PC-3 (cell line): Measurements from ENCODE around the gene RHOT2. TPM values are rescaled to one million over a fixed set of nuclear protein-coding genes. Genes with fewer than 3 reads are reported as not detected.

Source experiments
- ATAC-seq: fragments of 200-7000 bp; cut with Tn5 transposase; 2 replicates; pipeline ENCODE4 v1.9.1; 2020; ENCODE audit warnings: mild to moderate bottlenecking, moderate library complexity
- BruUV-seq: library from RNA; stranded (reverse); fragments of 400-500 nt; replicated peaks from 2 replicates; lab custom pipeline; 2021; lab: Mats Ljungman, UMichigan
- CTCF ChIA-PET: fragments of 300-600 bp; sonication (Branson Sonifier 250); formaldehyde crosslinking; loops from one replicate; lab custom pipeline; 2022; ENCODE audit warnings: antibody characterized with exemption; lab: Charles Lee
- POLR2A ChIA-PET: fragments of 300-600 bp; sonication (Branson Sonifier 250); formaldehyde crosslinking; loops from one replicate; lab custom pipeline; 2022; ENCODE audit warnings: antibody characterized with exemption; ENCODE audit not compliant: unreplicated experiment; lab: Charles Lee
- DNase-seq: peaks from one replicate; pipeline ENCODE4 v3.0.0-alpha.2; 2015
- H2AFZ ChIP-seq: fragments of 300-600 bp; sonication (generic); 2 replicates; pipeline ENCODE4 v1.6.0; 2016; ENCODE audit warnings: antibody characterized with exemption, low read length
- H3F3A ChIP-seq: fragments of 300-600 bp; sonication (generic); one replicate; pipeline ENCODE4 v1.6.0; 2017; ENCODE audit warnings: antibody characterized with exemption, low read length, control low read depth, mild to moderate bottlenecking; ENCODE audit not compliant: unreplicated experiment
- H3K27ac ChIP-seq: fragments of 300-600 bp; sonication (generic); 2 replicates; pipeline ENCODE4 v1.5.1; 2016; ENCODE audit warnings: mild to moderate bottlenecking, low read length
- H3K27me3 ChIP-seq: fragments of 300-600 bp; sonication (generic); 2 replicates; pipeline ENCODE4 v1.6.1; 2016; ENCODE audit warnings: low read length, mixed read lengths
- H3K36me3 ChIP-seq: fragments of 300-600 bp; sonication (generic); 2 replicates; pipeline ENCODE4 v1.6.1; 2016; ENCODE audit warnings: low read depth, mixed run types, low read length, mixed read lengths
- H3K4me1 ChIP-seq: fragments of 300-600 bp; sonication (generic); 2 replicates; pipeline ENCODE4 v1.5.1; 2016; ENCODE audit warnings: low read length; ENCODE audit not compliant: insufficient read depth
- H3K4me2 ChIP-seq: fragments of 300-600 bp; sonication (generic); 2 replicates; pipeline ENCODE4 v1.6.0; 2016; ENCODE audit warnings: low read length
- H3K4me3 ChIP-seq: fragments of 300-600 bp; sonication (generic); 2 replicates; pipeline ENCODE4 v1.5.1; 2016; ENCODE audit warnings: mild to moderate bottlenecking, low read length, mixed read lengths
- H3K79me2 ChIP-seq: fragments of 300-600 bp; sonication (generic); 2 replicates; pipeline ENCODE4 v1.6.1; 2017; ENCODE audit warnings: low read length, mixed read lengths
- H3K9ac ChIP-seq: fragments of 300-600 bp; sonication (generic); 2 replicates; pipeline ENCODE4 v1.6.0; 2016; ENCODE audit warnings: mild to moderate bottlenecking, low read length
- H3K9me2 ChIP-seq: fragments of 300-600 bp; sonication (generic); replicated peaks from 2 replicates; pipeline ENCODE4 v1.6.1; 2016; ENCODE audit warnings: mixed run types, low read length, mixed read lengths
- H3K9me3 ChIP-seq: fragments of 300-600 bp; sonication (generic); 2 replicates; pipeline ENCODE4 v1.6.1; 2016; ENCODE audit warnings: low read length, mixed read lengths
- H4K20me1 ChIP-seq: fragments of 300-600 bp; sonication (generic); 2 replicates; pipeline ENCODE4 v1.6.1; 2016; ENCODE audit warnings: low read length, mixed read lengths
- EZH2 ChIP-seq: fragments of 300-600 bp; sonication (generic); IDR thresholded peaks from one replicate; pipeline ENCODE4 v1.6.1; 2017; ENCODE audit warnings: antibody characterized with exemption, mild to moderate bottlenecking, low read length; ENCODE audit not compliant: unreplicated experiment
- EZH2phosphoT487 ChIP-seq: fragments of 300-600 bp; sonication (generic); IDR thresholded peaks from 2 replicates; pipeline ENCODE4 v1.6.1; 2018; ENCODE audit warnings: mild to moderate bottlenecking, antibody characterized with exemption, low read length, borderline replicate concordance
- intact Hi-C: fragments of 100-400 bp; cut with micrococcal nuclease; formaldehyde crosslinking; loops from 2 replicates; pipeline ENCODE4 v1.9.0; 2023
- total RNA-seq: library from RNA; depleted of rRNA; stranded (reverse); fragments of >200 nt; gene quantifications from 2 replicates; pipeline ENCODE4 v1.2.3, GENCODE V29; 2014
- TF ChIP-seq, protein P1 (sequence below): fragments of 300-600 bp; sonication (generic); conservative IDR thresholded peaks from 2 replicates; pipeline ENCODE4 v1.5.1; 2017; ENCODE audit warnings: antibody characterized with exemption, low read depth, mild to moderate bottlenecking, low read length

The RHOT2 gene
- total RNA-seq, 1 experiment from 2014 or later = 93.0 TPM

DNA sequence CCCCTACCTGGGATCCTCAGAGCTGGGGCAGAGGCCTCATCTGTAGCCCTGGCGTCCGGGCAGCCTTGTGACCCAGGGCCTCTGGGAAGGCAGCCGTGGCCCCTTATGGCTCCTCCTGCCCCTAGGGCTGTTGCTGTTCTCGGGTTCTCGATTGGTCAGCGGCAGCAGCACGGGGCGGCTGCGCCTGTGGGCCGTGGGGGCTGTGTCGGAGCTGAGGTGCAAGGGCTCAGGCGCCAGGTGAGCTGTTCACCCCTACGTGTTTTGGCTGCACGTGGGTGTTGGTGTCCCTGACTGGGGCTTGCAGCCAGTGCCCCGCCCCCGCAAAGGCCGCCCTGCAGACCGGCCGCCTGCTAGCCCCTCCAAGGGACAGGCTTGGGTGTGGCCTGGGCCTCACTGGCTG is 5.8 kb upstream of the RHOT2 start:
- no peaks in the 10 kb centered on the region for H3F3A ChIP-seq
- peaks cover 5% of the 10 kb centered on the region for H3K4me1 ChIP-seq
- no peaks in the 10 kb centered on the region for H3K27me3 ChIP-seq
- CTCF ChIA-PET = no interaction called here
- no peak overlapping the region for H2AFZ ChIP-seq
- H3K4me3 ChIP-seq = no peak overlapping the region
- no peak for TF ChIP-seq EZH2phosphoT487
- TF ChIP-seq, protein P1, sequence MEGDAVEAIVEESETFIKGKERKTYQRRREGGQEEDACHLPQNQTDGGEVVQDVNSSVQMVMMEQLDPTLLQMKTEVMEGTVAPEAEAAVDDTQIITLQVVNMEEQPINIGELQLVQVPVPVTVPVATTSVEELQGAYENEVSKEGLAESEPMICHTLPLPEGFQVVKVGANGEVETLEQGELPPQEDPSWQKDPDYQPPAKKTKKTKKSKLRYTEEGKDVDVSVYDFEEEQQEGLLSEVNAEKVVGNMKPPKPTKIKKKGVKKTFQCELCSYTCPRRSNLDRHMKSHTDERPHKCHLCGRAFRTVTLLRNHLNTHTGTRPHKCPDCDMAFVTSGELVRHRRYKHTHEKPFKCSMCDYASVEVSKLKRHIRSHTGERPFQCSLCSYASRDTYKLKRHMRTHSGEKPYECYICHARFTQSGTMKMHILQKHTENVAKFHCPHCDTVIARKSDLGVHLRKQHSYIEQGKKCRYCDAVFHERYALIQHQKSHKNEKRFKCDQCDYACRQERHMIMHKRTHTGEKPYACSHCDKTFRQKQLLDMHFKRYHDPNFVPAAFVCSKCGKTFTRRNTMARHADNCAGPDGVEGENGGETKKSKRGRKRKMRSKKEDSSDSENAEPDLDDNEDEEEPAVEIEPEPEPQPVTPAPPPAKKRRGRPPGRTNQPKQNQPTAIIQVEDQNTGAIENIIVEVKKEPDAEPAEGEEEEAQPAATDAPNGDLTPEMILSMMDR = no peak
- no peak for TF ChIP-seq EZH2
- no peaks in the 10 kb centered on the region for H3K9me2 ChIP-seq
- H3K9ac ChIP-seq = no peak overlapping the region
- ATAC-seq (no peak), DNase-seq (no peak)
- no peak overlapping the region for H3K27ac ChIP-seq
- no peak overlapping the region for H3K4me2 ChIP-seq
- H3K9me3 ChIP-seq = no peaks in the 10 kb centered on the region
- no peaks in the 10 kb centered on the region for H3K36me3 ChIP-seq
- H4K20me1 ChIP-seq = no peaks in the 10 kb centered on the region
- intact Hi-C loops = no loop called here
- BruUV-seq = no TSS peak
- POLR2A ChIA-PET = no interaction called here
- H3K79me2 ChIP-seq = no peaks in the 10 kb centered on the region

DNA sequence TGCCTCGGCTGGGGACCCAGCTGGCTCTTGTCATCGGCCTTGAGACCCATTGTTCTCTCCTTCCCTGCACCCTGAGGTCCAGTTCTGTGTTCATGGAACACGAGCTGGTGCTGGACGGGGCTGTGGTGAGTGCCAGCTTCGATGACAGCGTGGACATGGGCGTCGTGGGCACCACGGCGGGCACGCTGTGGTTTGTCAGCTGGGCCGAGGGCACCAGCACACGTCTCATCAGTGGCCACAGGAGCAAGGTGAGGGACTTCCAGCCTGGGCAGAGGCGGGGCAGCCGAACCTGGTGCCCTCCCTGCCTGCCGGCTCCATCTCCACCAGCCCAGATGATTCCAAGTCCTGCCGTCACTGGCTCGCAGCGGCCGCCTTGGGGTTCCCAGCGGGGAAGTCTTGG is 5.3 kb upstream of the RHOT2 start:
- H3K36me3 ChIP-seq = no peaks in the 10 kb centered on the region
- DNase-seq = no peak
- BruUV-seq = no TSS peak
- H3K9ac ChIP-seq = no peak overlapping the region
- no peak overlapping the region for H3K4me2 ChIP-seq
- no peaks in the 10 kb centered on the region for H3K9me3 ChIP-seq
- H3K27me3 ChIP-seq = no peaks in the 10 kb centered on the region
- ChIA-PET POLR2A (no interaction called here), CTCF (no interaction called here)
- H3K27ac ChIP-seq = no peak overlapping the region
- no peak overlapping the region for H2AFZ ChIP-seq
- H3K4me3 ChIP-seq = no peak overlapping the region
- H4K20me1 ChIP-seq = no peaks in the 10 kb centered on the region
- H3K79me2 ChIP-seq = no peaks in the 10 kb centered on the region
- TF ChIP-seq EZH2phosphoT487 (no peak), EZH2 (no peak)
- TF ChIP-seq, protein P1 = no peak
- H3K9me2 ChIP-seq = no peaks in the 10 kb centered on the region
- no peak for ATAC-seq
- H3F3A ChIP-seq = no peaks in the 10 kb centered on the region
- peaks cover 5% of the 10 kb centered on the region for H3K4me1 ChIP-seq
- intact Hi-C loops = no loop called here

DNA sequence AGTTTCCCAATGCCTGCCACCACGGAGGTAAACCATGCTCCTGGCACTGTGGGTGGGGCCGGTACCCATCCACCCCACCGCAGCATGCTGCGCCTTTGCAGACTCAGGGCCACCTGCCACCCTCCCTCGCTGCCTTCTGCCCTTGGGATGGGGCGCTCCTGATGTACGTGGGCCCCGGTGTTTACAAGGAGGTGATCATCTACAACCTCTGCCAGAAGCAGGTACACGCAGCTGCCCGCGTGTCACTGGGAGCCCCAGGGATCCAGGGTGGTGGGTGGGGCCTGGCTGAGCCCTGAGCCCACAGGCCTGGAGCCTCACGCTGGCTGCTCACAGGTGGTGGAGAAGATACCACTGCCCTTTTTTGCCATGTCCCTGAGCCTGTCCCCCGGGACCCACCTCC is 1.4 kb upstream of the RHOT2 start:
- no peak for ATAC-seq
- TF ChIP-seq EZH2phosphoT487 (no peak), EZH2 (no peak)
- Histone ChIP-seq H3K9me3 (no peaks in the 10 kb centered on the region), H3K27me3 (no peaks in the 10 kb centered on the region), H3K9ac (no peak overlapping the region), H3K36me3 (peaks cover 6% of the 10 kb centered on the region; the same call in 1 of the 2 replicates), H3K9me2 (no peaks in the 10 kb centered on the region), H2AFZ (no peak overlapping the region), H3F3A (no peaks in the 10 kb centered on the region), H4K20me1 (no peaks in the 10 kb centered on the region), H3K4me3 (no peak overlapping the region), H3K4me1 (no peaks in the 10 kb centered on the region), H3K27ac (no peak overlapping the region), H3K79me2 (peaks cover 22% of the 10 kb centered on the region), H3K4me2 (no peak overlapping the region)
- intact Hi-C loops = no loop called here
- ChIA-PET CTCF (no interaction called here), POLR2A (no interaction called here)
- no peak for DNase-seq
- BruUV-seq = no TSS peak
